Epithelial cell of proximal tubule (primary cell): ENCODE results near the gene SOX21. TPM values are rescaled to one million over a fixed set of nuclear protein-coding genes. Genes with fewer than 3 reads are reported as not detected.

Experiments used
- DNase-seq: peaks from one replicate; pipeline ENCODE4 v3.0.0-alpha.2; 2011; ENCODE audit warnings: low read depth
- H3K4me3 ChIP-seq: 2 replicates; pipeline ENCODE4 v1.5.1; 2011; ENCODE audit warnings: low read depth, mild to moderate bottlenecking, low read length
- total RNA-seq: library from RNA; depleted of rRNA; stranded (reverse); fragments of >200 nt; gene quantifications from 2 replicates; pipeline ENCODE4 v1.2.3, GENCODE V29; 2015
- TF ChIP-seq, protein P1 (sequence below): conservative IDR thresholded peaks from 2 replicates; pipeline ENCODE4 v1.5.1; 2012; ENCODE audit warnings: low read depth, mild to moderate bottlenecking, low read length

The SOX21 gene
- total RNA-seq, 1 donor from 2014 or later, result 0.40 TPM

DNA sequence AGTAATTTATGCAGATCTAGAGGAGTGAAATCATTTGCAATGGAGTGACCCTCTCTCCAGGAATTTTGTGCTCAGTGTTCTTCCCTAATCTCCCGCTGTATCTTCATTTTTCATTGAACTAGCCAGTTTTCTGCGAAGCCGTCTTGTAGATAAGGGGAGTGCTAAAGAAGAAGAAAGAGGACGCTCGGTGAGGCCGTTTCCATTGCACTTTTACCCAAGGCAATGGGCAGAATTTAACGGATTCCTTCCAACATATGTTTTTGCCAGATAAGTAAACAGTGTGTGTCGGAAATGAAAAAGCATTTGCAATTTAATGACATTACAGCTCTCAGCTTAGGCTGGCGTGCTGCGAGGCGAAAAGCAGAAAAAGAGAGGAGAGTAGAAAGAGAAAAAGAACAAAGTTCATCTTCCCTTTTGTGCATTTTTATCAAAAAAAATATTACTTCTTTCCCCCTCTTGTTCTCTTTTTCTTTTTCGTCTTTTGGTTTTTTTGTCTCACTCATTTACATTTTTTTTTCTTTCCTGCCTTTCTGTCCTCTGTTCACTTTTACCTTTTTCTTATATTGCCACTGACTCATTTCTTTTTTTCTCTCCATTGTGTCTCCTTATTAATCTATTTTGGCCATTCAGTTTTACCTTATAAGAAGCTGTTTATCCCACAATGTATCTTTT lies 49.9 kb downstream of the SOX21 start:
- TF ChIP-seq, protein P1, sequence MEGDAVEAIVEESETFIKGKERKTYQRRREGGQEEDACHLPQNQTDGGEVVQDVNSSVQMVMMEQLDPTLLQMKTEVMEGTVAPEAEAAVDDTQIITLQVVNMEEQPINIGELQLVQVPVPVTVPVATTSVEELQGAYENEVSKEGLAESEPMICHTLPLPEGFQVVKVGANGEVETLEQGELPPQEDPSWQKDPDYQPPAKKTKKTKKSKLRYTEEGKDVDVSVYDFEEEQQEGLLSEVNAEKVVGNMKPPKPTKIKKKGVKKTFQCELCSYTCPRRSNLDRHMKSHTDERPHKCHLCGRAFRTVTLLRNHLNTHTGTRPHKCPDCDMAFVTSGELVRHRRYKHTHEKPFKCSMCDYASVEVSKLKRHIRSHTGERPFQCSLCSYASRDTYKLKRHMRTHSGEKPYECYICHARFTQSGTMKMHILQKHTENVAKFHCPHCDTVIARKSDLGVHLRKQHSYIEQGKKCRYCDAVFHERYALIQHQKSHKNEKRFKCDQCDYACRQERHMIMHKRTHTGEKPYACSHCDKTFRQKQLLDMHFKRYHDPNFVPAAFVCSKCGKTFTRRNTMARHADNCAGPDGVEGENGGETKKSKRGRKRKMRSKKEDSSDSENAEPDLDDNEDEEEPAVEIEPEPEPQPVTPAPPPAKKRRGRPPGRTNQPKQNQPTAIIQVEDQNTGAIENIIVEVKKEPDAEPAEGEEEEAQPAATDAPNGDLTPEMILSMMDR, result no peak
- no peak for DNase-seq
- H3K4me3 ChIP-seq, result no peak overlapping the region

DNA sequence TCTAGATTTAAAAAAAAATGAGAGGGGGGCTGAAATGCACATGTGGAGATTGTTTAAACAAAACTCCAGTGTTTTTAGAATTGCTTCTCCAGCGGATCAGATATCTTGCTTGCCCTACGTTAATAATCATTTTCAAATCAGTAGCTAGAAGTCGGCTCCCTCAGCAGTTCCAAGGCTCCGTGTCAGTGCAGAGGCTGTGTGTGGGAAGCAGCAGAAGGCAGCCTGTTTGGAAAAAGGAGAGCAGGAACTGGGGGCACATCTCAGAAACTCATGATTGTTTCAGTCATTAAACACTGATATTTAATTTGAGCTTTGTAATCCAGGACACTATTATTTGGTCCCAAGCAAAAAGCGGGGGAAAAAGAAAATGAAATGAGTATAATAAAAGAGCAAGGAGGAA lies 50.9 kb downstream of the SOX21 start:
- TF ChIP-seq, protein P1, result no peak
- DNase-seq, result no peak
- H3K4me3 ChIP-seq, result no peak overlapping the region

DNA sequence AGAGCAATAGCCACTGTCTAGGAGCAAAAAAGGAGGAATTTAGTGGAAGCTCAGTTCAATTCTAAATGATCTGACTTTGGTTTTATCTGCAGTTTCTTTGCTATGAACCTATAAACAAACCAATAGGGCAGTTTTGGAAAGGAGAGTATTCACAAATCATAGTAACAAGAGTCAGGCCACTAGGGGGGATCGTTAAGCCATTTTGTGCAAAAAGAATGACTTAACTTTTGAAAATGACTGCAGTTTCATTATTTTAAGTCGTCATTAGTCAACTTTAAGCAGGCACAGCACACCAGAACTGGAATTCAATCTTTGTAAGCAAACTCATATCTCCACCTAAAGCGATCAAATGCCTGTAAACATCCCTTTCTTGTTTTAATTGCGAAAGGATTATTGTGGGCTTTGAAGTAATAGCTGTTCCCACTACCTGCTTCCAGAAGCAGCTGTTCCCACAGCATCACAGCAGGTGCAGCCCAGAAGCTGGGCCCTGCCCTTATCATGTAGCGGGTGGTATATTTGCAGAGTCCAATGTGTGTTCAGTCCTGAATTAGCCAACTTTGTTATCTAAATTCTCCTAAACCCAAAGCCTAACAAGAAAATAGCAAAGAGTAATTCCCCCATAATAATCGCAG lies 51.5 kb downstream of the SOX21 start:
- DNase-seq, result no peak
- TF ChIP-seq, protein P1, result peak; percentile 41
- H3K4me3 ChIP-seq, result no peak overlapping the region

Other genes with a start within 250 kb of the SOX21 start
- not detected in 2 replicates for gene DCT, start 232.9 kb downstream of the SOX21 start, total RNA-seq
- gene TGDS, start 116.4 kb downstream of the SOX21 start, total RNA-seq, result 12.2 and 13.8 TPM in 2 replicates
- gene GPR180, start 110.7 kb downstream of the SOX21 start, total RNA-seq, result 8.2 and 9.8 TPM in 2 replicates